ENCODE measurements around the gene PMIS2. TPM values are rescaled to one million over a fixed set of nuclear protein-coding genes. Genes with fewer than 3 reads are reported as not detected.

The PMIS2 gene
- total RNA-seq, 1 donor from 2014 or later, result not detected

GRCh38 chr19:35554076-35554475 lies 31.9 kb upstream of the PMIS2 start:
- no peak for DNase-seq
- TF ChIP-seq CTCF (IDR thresholded peaks at IDR 0.05), result no peak
- ATAC-seq, result no peak

GRCh38 chr19:35555301-35556005 lies 30.5 kb upstream of the PMIS2 start:
- H3K9me3 ChIP-seq, result no peaks in the 10 kb centered on the region
- peak; percentile 10 for TF ChIP-seq CTCF (IDR thresholded peaks at IDR 0.05)
- H3K4me1 ChIP-seq, result peaks cover 6% of the 10 kb centered on the region
- no peaks in the 10 kb centered on the region for H3K36me3 ChIP-seq
- ATAC-seq, result no peak
- no peak overlapping the region for H3K4me3 ChIP-seq
- no peak for DNase-seq
- peaks cover 17% of the 10 kb centered on the region for H3K27me3 ChIP-seq
- intact Hi-C loops (cut with DNase I), result no loop called here
- H3K27ac ChIP-seq, result no peak overlapping the region

More at GRCh38 chr19:35554076-35554475, 31.9 kb upstream of the PMIS2 start:
- no peaks in the 10 kb centered on the region for H3K36me3 ChIP-seq
- no peaks in the 10 kb centered on the region for H3K9me3 ChIP-seq
- H3K27me3 ChIP-seq, result peaks cover 12% of the 10 kb centered on the region
- no peak overlapping the region for H3K27ac ChIP-seq
- intact Hi-C loops (cut with DNase I), result no loop called here
- H3K4me1 ChIP-seq, result peaks cover 6% of the 10 kb centered on the region
- H3K4me3 ChIP-seq, result no peak overlapping the region

- no peak for ATAC-seq
- no peaks in the 10 kb centered on the region for H3K36me3 ChIP-seq
- no peak for TF ChIP-seq CTCF (IDR thresholded peaks at IDR 0.05)
- no peaks in the 10 kb centered on the region for H3K9me3 ChIP-seq
- no peak overlapping the region for H3K4me3 ChIP-seq
- no peak overlapping the region for H3K27ac ChIP-seq
- peaks cover 6% of the 10 kb centered on the region for H3K4me1 ChIP-seq
- no peak for DNase-seq
- intact Hi-C loops (cut with DNase I), result no loop called here
- peaks cover 17% of the 10 kb centered on the region for H3K27me3 ChIP-seq
Observed at GRCh38 chr19:35556025-35556590, 29.9 kb upstream of the PMIS2 start.

GRCh38 chr19:35556846-35557538 lies 29.0 kb upstream of the PMIS2 start:
- no peak for TF ChIP-seq CTCF (IDR thresholded peaks at IDR 0.05)
- peaks cover 17% of the 10 kb centered on the region for H3K27me3 ChIP-seq
- no peak overlapping the region for H3K4me3 ChIP-seq
- peaks cover 6% of the 10 kb centered on the region for H3K4me1 ChIP-seq
- H3K27ac ChIP-seq, result no peak overlapping the region
- no peak for DNase-seq
- H3K9me3 ChIP-seq, result no peaks in the 10 kb centered on the region
- intact Hi-C loops (cut with DNase I), result no loop called here
- no peak for ATAC-seq
- H3K36me3 ChIP-seq, result no peaks in the 10 kb centered on the region

GRCh38 chr19:35557539-35558399 lies 28.2 kb upstream of the PMIS2 start:
- DNase-seq (peak; percentile 84), ATAC-seq (peak; percentile 69)
- Histone ChIP-seq H3K36me3 (no peaks in the 10 kb centered on the region), H3K4me1 (peaks cover 6% of the 10 kb centered on the region), H3K27ac (no peak overlapping the region), H3K9me3 (no peaks in the 10 kb centered on the region), H3K27me3 (peaks cover 21% of the 10 kb centered on the region), H3K4me3 (peak overlapping the region; percentile 31)
- TF ChIP-seq CTCF (IDR thresholded peaks at IDR 0.05), result no peak
- intact Hi-C loops (cut with DNase I), result no loop called here

Measured in upper lobe of right lung (tissue), 1 donor.